HepG2 (cell line): ENCODE results near the gene LIMS2. TPM values are rescaled to one million over a fixed set of nuclear protein-coding genes. Genes with fewer than 3 reads are reported as not detected.

ENCODE experiments used
- ATAC-seq: fragments of 200-7000 bp; cut with Tn5 transposase; 3 replicates; pipeline ENCODE4 v1.9.1; 2020; ENCODE audit warnings: mild to moderate bottlenecking, moderate library complexity
- BruUV-seq: library from RNA; stranded (reverse); fragments of 400-500 nt; replicated peaks from 2 replicates; lab custom pipeline; 2021; lab: Mats Ljungman, UMichigan
- CTCF ChIA-PET: fragments of 300-600 bp; formaldehyde crosslinking; extraction: SDS; loops from one replicate; lab custom pipeline; 2021; ENCODE audit warnings: low total read pairs, inconsistent platforms, low intra/inter-chr PET ratio; lab: Yijun Ruan, JAX
- POLR2A ChIA-PET: fragments of 350-600 bp; sonication (Branson Sonifier 250); formaldehyde crosslinking; loops from one replicate; lab custom pipeline; 2020; ENCODE audit warnings: antibody characterized with exemption, inconsistent platforms; lab: Yijun Ruan, JAX
- DNase-seq: peaks from one replicate; pipeline ENCODE4 v3.0.0-alpha.2; 2015; ENCODE audit warnings: low spot score
- FAIRE-seq: peaks from 3 replicates; lab custom pipeline; 2011; peaks lifted over from hg19 to GRCh38; lab: Jason Lieb, UNC
- H2AFZ ChIP-seq: one replicate; pipeline ENCODE4 v1.6.1; 2011; ENCODE audit warnings: low read length, inconsistent platforms
- H3K27ac ChIP-seq: fragments of 300-600 bp; 3 replicates; pipeline ENCODE4 v1.8.0; 2011; ENCODE audit warnings: mixed run types, mild to moderate bottlenecking, mixed read lengths, low read length, inconsistent platforms; ENCODE audit not compliant: insufficient read depth; ENCODE audit errors: extremely low read length
- H3K27me3 ChIP-seq, 2 experiments: fragments of 200-600 bp in 1 of 2; 2 replicates in 1 of 2; 3 replicates in 1 of 2; pipeline versions ENCODE4 v1.6.0 to v1.8.0; 2011; ENCODE audit warnings: low read length in 2 of 2, mild to moderate bottlenecking in 2 of 2, moderate library complexity in 2 of 2, inconsistent platforms in 1 of 2; ENCODE audit not compliant: insufficient read depth in 2 of 2, control insufficient read depth in 1 of 2
- H3K36me3 ChIP-seq, 2 experiments: fragments of 200-600 bp in 1 of 2; replicated peaks in 1 of 2; 2 replicates in 1 of 2; 3 replicates in 1 of 2; pipeline versions ENCODE4 v1.5.1 to v1.8.0; 2011; ENCODE audit warnings: low read length in 2 of 2, inconsistent platforms in 1 of 2; ENCODE audit not compliant: insufficient read depth in 2 of 2, control insufficient read depth in 1 of 2
- H3K4me1 ChIP-seq: 2 replicates; pipeline ENCODE4 v1.5.1; 2012; ENCODE audit warnings: low read length, inconsistent platforms; ENCODE audit not compliant: insufficient read depth
- H3K4me2 ChIP-seq: 2 replicates; pipeline ENCODE4 v1.6.0; 2011; ENCODE audit warnings: low read depth, low read length, inconsistent platforms
- H3K4me3 ChIP-seq, 3 experiments: fragments of 200-600 bp in 1 of 3; sonication (generic), shearing (Covaris generic) in 1 of 3; replicated peaks in 1 of 3; 2 replicates each; pipeline ENCODE4 v1.5.1; 2011 to 2016; ENCODE audit warnings: low read length in 3 of 3, inconsistent platforms in 2 of 3, low read depth in 2 of 3, mild to moderate bottlenecking in 2 of 3, control low read depth in 1 of 3, mixed read lengths in 1 of 3; ENCODE audit not compliant: insufficient read depth in 1 of 3
- H3K79me2 ChIP-seq: one replicate; pipeline ENCODE4 v1.6.1; 2011; ENCODE audit warnings: low read length, inconsistent platforms; ENCODE audit not compliant: insufficient read depth
- H3K9ac ChIP-seq: 2 replicates; pipeline ENCODE4 v1.6.0; 2011; ENCODE audit warnings: mild to moderate bottlenecking, low read depth, low read length, inconsistent platforms; ENCODE audit not compliant: insufficient read depth
- H3K9me3 ChIP-seq: 2 replicates; pipeline ENCODE4 v1.5.1; 2012; ENCODE audit warnings: mild to moderate bottlenecking, low read length
- H4K20me1 ChIP-seq: 2 replicates; pipeline ENCODE4 v1.6.0; 2011; ENCODE audit warnings: inconsistent platforms, mild to moderate bottlenecking, low read length, moderate library complexity; ENCODE audit not compliant: insufficient read depth
- ERF ChIP-seq: IDR thresholded peaks from 2 replicates; pipeline ENCODE4 v1.6.1; 2018; ENCODE audit warnings: missing biosample characterization, missing genetic modification reagents
- ESRRA ChIP-seq: sonication (generic); formaldehyde crosslinking; IDR thresholded peaks from 2 replicates; pipeline ENCODE4 v1.5.1; 2020; ENCODE audit warnings: mild to moderate bottlenecking, low read depth, missing genetic modification reagents
- FIP1L1 ChIP-seq: fragments of 200-400 bp; formaldehyde crosslinking; IDR thresholded peaks from 2 replicates; pipeline ENCODE4 v1.6.1; 2018; ENCODE audit warnings: low read depth, mild to moderate bottlenecking, low read length, moderate library complexity, borderline replicate concordance; ENCODE audit not compliant: insufficient read depth
- FLYWCH1 ChIP-seq: sonication (generic); formaldehyde crosslinking; IDR thresholded peaks from 2 replicates; pipeline ENCODE4 v1.8.1; 2023; ENCODE audit warnings: mild to moderate bottlenecking, missing genetic modification reagents
- FOXK1 ChIP-seq: sonication (generic); formaldehyde crosslinking; IDR thresholded peaks from 2 replicates; pipeline ENCODE4 v1.4.0; 2020; ENCODE audit warnings: low read depth, missing genetic modification reagents, borderline replicate concordance
- GATAD1 ChIP-seq: IDR thresholded peaks from 2 replicates; pipeline ENCODE4 v1.6.1; 2016; ENCODE audit warnings: missing genetic modification reagents, missing compliant biosample characterization
- GTF3A ChIP-seq: sonication (generic); formaldehyde crosslinking; conservative IDR thresholded peaks from 2 replicates; pipeline ENCODE4 v1.4.0; 2020; ENCODE audit warnings: mild to moderate bottlenecking, missing genetic modification reagents
- RORA ChIP-seq: sonication (generic); formaldehyde crosslinking; IDR thresholded peaks from 2 replicates; pipeline ENCODE4 v1.5.0; 2020; ENCODE audit warnings: mild to moderate bottlenecking, missing genetic modification reagents, moderate library complexity
- STAT5B ChIP-seq: sonication (generic); formaldehyde crosslinking; IDR thresholded peaks from 2 replicates; pipeline ENCODE4 v1.4.0; 2020; ENCODE audit warnings: missing genetic modification reagents
- U2AF1 ChIP-seq: fragments of 200-400 bp; formaldehyde crosslinking; optimal IDR thresholded peaks from 2 replicates; pipeline ENCODE3; 2017; ENCODE audit warnings: mild to moderate bottlenecking, low read depth, low read length
- ZNF160 ChIP-seq: sonication (generic); formaldehyde crosslinking; IDR thresholded peaks from 2 replicates; pipeline ENCODE4 v1.8.0; 2022; ENCODE audit warnings: mild to moderate bottlenecking, inconsistent platforms, missing genetic modification reagents
- WGBS: methylation state at CpG from one replicate; pipeline ENCODE4 v1.1.6; 2017; ENCODE audit warnings: low lambda C conversion rate; 5-methylcytosine and 5-hydroxymethylcytosine counted together
- in situ Hi-C: cut with HindIII; loops from 2 replicates; pipeline ENCODE4 v1.10.0; 2017; ENCODE audit warnings: low pct_unique_long_range_greater_than_20kb; ENCODE audit not compliant: extremely low pct_ligation_motif_present
- intact Hi-C: fragments of 100-400 bp; cut with micrococcal nuclease; formaldehyde crosslinking; loops from one replicate; pipeline ENCODE4 v1.10.0; 2022; ENCODE audit not compliant: unreplicated experiment
- polyA plus RNA-seq, 8 experiments: library from polyadenylated mRNA; depleted of rRNA in 3 of 8; stranded (reverse) in 7 of 8; unstranded in 1 of 8; fragments of >200 nt; fragmentation: Illumina TruSeq in 4 of 8; extraction: Trizol in 4 of 8; gene quantifications; 2 replicates each; pipeline versions ENCODE4 v1.2.1 to v1.2.3, GENCODE V29; 2011 to 2016; ENCODE audit warnings: low read depth in 4 of 8, missing spikeins in 1 of 8, mixed read lengths in 1 of 8; ENCODE audit not compliant: insufficient read depth in 1 of 8
- total RNA-seq, 5 experiments: library from RNA; depleted of rRNA; stranded (reverse); fragments of >200 nt; fragmentation: Illumina TruSeq; extraction: Trizol; gene quantifications; 2 replicates each; pipeline ENCODE4 v1.2.3, GENCODE V29; 2016; ENCODE audit warnings: low read depth in 1 of 5
- TF ChIP-seq, protein P1 (sequence below): IDR thresholded peaks from 2 replicates; pipeline ENCODE4 v1.6.1; 2016; ENCODE audit warnings: low read depth

LIMS2 gene
- total and polyA plus RNA-seq, 2 of the 13 experiments (the other 11 are each of a cell fraction or from before 2014, with no cell fraction given), result 1.0 to 1.9 TPM

GRCh38 chr2:127624320-127624755, 51.0 kb downstream of the LIMS2 start:
- TF ChIP-seq GATAD1, result no peak
- no peak for TF ChIP-seq ESRRA
- no peak for TF ChIP-seq ERF
- TF ChIP-seq, protein P1, sequence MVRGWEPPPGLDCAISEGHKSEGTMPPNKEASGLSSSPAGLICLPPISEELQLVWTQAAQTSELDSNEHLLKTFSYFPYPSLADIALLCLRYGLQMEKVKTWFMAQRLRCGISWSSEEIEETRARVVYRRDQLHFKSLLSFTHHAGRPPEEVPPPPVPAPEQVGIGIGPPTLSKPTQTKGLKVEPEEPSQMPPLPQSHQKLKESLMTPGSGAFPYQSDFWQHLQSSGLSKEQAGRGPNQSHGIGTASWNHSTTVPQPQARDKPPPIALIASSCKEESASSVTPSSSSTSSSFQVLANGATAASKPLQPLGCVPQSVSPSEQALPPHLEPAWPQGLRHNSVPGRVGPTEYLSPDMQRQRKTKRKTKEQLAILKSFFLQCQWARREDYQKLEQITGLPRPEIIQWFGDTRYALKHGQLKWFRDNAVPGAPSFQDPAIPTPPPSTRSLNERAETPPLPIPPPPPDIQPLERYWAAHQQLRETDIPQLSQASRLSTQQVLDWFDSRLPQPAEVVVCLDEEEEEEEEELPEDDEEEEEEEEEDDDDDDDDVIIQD (CRISPR knock-in tag), result no peak
- TF ChIP-seq FOXK1, result no peak
- TF ChIP-seq FIP1L1, result no peak
- no peak for TF ChIP-seq FLYWCH1
- no peak for TF ChIP-seq STAT5B (CRISPR knock-in tag)
- no peak for TF ChIP-seq ZNF160
- no peak for TF ChIP-seq GTF3A (CRISPR knock-in tag)
- TF ChIP-seq U2AF1, result no peak
- no peak for TF ChIP-seq RORA (CRISPR knock-in tag)
- Histone ChIP-seq H3K4me3 (no peak overlapping the region), H2AFZ (no peak overlapping the region), H3K27me3 (peaks cover 29 to 92% of the 10 kb centered on the region in 2 experiments), H3K9ac (no peak overlapping the region), H3K36me3 (no peaks in the 10 kb centered on the region), H3K79me2 (no peaks in the 10 kb centered on the region), H3K9me3 (no peaks in the 10 kb centered on the region), H3K27ac (no peak overlapping the region), H4K20me1 (no peaks in the 10 kb centered on the region), H3K4me2 (no peak overlapping the region), H3K4me1 (no peaks in the 10 kb centered on the region)
- in situ Hi-C loops, result no loop called here
- DNase-seq (no peak), FAIRE-seq (no peak), ATAC-seq (no peak)
- intact Hi-C loops, result no loop called here
- ChIA-PET POLR2A (no interaction called here), CTCF (no interaction called here)
- no TSS peak for BruUV-seq
- 35% methylated on average over 3 of the region's 5 CpGs for WGBS
